IMR-90 (cell line): ENCODE data around the gene ANXA8.

Experiments
- BHLHE40 ChIP-seq: fragments of 150-350 bp; IDR thresholded peaks from 2 replicates; pipeline ENCODE4 v1.6.1; 2016; ENCODE audit warnings: mild to moderate bottlenecking, low read depth, low read length
- MAFK ChIP-seq: IDR thresholded peaks from 2 replicates; pipeline ENCODE4 v1.6.1; 2012; ENCODE audit warnings: low read depth, low read length, improper control_type of control experiment
- MXI1 ChIP-seq: IDR thresholded peaks from 2 replicates; pipeline ENCODE4 v1.6.1; 2012; ENCODE audit warnings: low read depth, mild to moderate bottlenecking, low read length, moderate library complexity, borderline replicate concordance
- NFE2L2 ChIP-seq: fragments of 150-350 bp; IDR thresholded peaks from 2 replicates; pipeline ENCODE4 v1.6.1; 2016; ENCODE audit warnings: low read depth, mild to moderate bottlenecking, low read length
- POLR2A ChIP-seq: IDR thresholded peaks from 2 replicates; pipeline ENCODE4 v1.6.1; 2012; ENCODE audit warnings: mild to moderate bottlenecking, low read depth, low read length
- RAD21 ChIP-seq: IDR thresholded peaks from 2 replicates; pipeline ENCODE4 v1.6.1; 2012; ENCODE audit warnings: low read length, improper control_type of control experiment
- SMC3 ChIP-seq: fragments of 150-350 bp; IDR thresholded peaks from 2 replicates; pipeline ENCODE4 v1.6.1; 2016; ENCODE audit warnings: low read depth, mild to moderate bottlenecking, antibody characterized with exemption, low read length, moderate library complexity
- TF ChIP-seq, protein P1 (sequence below): conservative IDR thresholded peaks from 2 replicates; pipeline ENCODE4 v1.5.1; 2012; ENCODE audit warnings: mild to moderate bottlenecking, low read depth, low read length, improper control_type of control experiment
- TF ChIP-seq, protein P2 (sequence below): fragments of 150-350 bp; IDR thresholded peaks from 2 replicates; pipeline ENCODE4 v1.6.1; 2016; ENCODE audit warnings: low read depth, mild to moderate bottlenecking, low read length, moderate library complexity, borderline replicate concordance
- TF ChIP-seq, protein P3 (sequence below): fragments of 150-350 bp; IDR thresholded peaks from 2 replicates; pipeline ENCODE4 v1.6.1; 2017; ENCODE audit warnings: mild to moderate bottlenecking, antibody characterized with exemption, low read length, low read depth

DNA sequence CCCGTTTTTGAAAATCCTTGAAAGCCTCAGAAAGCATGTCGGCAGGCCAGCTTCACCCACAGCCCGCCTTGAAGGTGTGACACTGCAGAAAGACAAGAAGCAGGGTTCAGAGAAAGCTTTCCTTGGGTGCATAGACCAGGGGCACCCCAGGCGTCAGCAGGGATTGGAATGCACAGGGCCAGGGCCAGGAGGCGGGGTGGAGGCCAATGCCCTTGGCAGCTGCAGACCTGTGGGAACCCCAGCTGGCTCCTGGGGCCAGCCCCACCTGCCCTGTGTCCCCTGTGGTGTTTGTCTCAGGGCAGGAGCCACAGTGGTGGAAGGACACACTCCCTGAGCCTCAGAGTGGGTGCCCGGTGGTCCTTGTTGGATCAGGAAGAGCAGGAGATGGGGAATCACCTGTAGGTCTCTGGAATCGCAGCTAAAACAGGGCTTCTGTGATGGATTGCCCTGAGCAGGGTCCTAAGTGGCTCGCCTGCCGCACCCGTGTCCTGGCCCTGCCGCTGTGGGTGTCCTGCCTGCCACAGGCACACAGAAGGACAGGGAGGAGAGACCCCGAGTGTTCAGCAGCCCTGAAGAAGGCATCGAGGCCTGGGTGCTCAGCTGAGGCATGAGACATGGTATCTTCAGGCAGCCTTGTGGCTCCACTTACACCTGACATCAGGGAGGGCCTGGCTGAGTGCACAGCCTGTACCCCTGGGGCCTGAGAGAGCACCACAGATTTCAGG lies 32.5 kb downstream of the ANXA8 start:
- TF ChIP-seq, protein P1, sequence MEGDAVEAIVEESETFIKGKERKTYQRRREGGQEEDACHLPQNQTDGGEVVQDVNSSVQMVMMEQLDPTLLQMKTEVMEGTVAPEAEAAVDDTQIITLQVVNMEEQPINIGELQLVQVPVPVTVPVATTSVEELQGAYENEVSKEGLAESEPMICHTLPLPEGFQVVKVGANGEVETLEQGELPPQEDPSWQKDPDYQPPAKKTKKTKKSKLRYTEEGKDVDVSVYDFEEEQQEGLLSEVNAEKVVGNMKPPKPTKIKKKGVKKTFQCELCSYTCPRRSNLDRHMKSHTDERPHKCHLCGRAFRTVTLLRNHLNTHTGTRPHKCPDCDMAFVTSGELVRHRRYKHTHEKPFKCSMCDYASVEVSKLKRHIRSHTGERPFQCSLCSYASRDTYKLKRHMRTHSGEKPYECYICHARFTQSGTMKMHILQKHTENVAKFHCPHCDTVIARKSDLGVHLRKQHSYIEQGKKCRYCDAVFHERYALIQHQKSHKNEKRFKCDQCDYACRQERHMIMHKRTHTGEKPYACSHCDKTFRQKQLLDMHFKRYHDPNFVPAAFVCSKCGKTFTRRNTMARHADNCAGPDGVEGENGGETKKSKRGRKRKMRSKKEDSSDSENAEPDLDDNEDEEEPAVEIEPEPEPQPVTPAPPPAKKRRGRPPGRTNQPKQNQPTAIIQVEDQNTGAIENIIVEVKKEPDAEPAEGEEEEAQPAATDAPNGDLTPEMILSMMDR, result no peak
- TF ChIP-seq, protein P2, sequence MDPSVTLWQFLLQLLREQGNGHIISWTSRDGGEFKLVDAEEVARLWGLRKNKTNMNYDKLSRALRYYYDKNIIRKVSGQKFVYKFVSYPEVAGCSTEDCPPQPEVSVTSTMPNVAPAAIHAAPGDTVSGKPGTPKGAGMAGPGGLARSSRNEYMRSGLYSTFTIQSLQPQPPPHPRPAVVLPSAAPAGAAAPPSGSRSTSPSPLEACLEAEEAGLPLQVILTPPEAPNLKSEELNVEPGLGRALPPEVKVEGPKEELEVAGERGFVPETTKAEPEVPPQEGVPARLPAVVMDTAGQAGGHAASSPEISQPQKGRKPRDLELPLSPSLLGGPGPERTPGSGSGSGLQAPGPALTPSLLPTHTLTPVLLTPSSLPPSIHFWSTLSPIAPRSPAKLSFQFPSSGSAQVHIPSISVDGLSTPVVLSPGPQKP, result no peak
- TF ChIP-seq MXI1 (no peak), POLR2A (no peak), MAFK (no peak), RAD21 (no peak), BHLHE40 (no peak), SMC3 (no peak), NFE2L2 (no peak)
- TF ChIP-seq, protein P3, sequence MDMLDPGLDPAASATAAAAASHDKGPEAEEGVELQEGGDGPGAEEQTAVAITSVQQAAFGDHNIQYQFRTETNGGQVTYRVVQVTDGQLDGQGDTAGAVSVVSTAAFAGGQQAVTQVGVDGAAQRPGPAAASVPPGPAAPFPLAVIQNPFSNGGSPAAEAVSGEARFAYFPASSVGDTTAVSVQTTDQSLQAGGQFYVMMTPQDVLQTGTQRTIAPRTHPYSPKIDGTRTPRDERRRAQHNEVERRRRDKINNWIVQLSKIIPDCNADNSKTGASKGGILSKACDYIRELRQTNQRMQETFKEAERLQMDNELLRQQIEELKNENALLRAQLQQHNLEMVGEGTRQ, result no peak
